ENCODE data around the gene SFTPD.

SFTPD gene

DNA sequence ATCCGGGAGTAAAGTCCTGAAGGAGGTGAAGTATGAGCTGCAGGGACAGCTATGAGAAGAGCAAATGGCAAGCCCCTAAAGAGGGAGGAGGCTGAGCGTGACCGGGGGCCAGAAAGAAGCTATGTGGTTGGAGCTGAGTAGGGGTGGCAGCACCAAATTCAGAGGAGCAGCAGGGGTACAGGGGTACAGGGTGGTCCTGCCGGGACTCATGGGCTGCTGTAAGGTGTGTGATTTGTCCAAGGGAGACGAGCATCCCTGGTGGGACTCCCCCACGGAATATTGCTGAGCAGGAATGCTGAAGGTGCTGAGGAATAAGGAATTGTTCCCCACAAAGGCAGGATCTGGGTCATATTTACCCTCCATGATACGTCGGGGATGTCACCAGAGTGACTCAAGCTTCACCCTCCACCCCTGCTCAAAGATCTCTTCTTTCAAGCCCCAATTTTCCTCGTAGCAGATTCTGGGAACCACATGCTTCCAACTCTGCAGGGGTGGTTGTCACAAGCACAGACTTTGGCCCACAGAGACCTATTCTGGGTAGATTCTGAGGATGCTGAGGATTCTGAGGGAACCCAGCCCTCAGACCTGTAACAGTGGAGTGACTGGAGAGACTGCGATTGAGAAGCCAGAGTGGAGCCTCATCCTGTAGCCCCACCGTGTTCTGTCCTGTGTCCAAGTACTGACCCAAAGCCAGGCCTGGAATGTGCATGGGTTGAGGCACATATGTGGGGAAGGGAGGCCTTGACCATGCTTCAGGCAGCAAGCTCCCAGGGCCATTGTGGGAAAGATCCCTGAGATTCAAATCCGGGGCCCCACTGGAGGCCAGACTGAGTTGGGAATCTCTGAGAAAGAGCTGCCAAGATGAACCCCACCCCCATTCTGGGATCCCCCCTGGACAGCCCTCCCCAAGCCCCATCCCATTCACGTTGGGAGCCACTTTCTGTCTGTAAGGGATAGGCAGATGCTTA, 4.2 kb downstream of the SFTPD start:
- DNase-seq: no peak

DNA sequence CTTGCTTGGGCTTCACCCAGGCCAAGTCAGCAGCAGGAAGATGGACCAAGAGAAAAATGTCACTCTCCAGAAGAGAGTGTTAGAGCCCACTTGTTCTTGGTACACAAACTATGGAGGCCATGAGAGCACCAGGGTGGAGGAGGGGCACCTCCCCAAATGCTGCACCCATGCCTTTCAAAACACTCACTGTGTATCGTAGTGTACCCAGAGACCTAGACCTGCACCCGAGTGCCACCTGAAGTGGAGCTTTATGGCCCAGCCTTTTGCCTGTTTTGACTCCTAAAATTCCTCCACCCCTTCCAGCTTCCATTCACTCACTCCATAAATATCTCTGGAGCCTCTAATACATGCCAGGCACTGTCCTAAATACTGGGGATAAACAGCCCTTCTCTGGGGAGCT, 5.0 kb downstream of the SFTPD start:
- no peak for DNase-seq

DNA sequence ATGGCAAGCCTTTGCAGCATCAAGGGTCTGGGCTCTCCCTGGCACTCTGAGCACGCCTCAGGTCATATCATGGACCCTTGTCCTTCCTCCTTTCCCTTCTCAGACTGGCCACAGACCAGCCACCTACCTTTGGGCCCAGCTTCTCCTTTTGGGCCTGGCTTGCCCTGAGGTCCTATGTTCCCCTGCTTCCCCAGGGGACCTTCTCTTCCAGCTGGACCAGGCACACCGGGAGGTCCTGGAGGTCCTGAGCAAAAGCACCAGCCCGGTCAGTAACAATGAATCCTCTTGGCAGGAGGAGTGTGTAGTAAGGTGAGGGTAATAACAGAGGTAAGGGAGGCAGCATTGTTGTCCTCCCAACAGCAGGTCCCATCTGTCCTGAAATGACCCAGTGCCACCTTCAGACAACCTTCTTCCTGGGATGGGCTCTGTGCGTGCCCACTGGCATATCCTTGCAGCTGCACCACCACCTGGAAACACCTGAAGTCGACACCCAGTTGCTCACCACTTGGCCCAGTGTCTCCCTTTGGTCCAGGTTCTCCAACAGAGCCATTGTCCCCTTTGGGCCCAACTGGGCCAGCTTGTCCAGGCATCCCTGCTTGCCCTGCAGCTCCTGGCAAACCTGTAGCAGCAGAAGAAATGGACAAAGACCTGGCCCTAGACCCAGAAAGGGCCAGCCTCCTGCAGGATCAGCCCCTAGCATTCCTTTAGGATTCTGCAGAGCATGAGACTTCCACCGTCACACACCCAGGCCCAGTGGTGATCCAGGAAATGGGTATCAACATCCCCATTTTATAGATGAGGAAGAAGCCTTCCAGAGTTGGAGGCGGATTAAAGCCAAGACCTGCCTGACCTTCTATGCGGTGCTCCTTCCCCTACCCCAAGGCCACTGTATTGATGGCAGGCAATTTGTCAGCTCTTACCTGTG, 6.4 kb downstream of the SFTPD start:
- DNase-seq: no peak

DNA sequence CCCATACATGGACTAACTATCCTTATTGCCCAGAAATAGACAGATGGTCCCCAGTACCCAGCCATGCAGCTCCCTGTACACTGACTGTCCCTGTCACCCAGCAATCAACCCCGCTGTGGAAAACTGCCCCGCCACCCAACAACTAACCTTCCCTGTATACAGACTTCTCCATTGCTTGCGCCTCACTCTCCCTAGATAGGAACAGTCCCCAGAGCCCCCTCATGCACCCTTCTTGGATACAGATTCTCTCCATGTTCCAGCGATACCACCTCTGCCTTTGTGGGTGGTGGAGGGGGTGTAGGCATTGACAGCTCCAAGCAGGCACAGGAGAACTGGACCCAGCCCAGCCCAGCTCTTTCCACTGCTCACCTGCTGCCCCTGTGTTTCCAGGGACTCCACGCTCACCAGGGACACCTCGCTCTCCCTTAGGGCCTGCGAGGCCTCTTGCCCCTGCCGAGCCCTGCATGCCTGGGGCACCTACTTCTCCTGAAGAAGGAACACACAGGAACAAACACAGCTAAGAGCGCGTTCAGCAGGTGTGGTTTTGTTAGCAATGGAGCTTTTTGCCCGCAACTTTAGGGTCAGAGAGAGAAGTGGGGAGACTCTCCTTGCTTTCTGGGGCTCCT, 7.2 kb downstream of the SFTPD start:
- no peak for DNase-seq

DNA sequence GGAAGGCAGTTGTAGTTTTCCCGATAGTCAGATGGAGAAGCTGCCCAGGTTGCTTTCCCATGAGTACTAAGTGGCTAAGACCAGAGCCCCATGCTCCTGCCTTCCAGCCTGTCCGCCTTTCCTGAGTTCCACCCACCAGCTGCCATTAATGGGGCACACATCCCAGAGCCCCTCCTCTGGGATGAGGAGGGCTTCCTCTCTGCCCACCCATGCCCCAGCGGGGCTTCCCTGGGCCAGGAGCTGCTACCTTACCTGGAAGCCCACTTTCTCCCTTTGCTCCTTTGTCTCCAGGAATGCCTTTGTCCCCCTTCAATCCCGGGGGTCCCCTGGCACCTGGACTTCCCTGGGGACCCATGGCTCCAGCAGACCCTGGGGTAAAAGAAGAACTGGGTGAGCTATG, 7.8 kb downstream of the SFTPD start:
- no peak for DNase-seq

DNA sequence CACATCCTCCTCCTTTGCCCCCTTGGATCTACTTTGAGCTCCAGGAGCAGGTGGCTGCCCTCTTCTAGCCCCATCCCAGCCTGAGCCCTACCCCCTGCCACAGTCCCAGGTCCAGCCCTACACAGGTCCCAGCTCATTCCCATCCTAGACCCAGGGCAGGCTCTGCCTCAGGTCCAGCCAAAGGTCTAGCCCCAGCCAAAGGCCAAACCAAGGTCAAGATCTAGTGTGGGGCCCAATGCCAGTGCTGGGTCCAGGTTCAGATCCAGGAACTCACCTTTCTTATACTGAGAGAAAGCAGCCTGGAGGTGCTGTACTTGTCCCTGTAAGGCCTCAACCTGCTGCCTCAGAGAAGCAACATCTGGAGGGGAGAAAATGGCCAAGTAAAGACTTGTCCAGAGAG, 8.5 kb downstream of the SFTPD start:
- no peak for DNase-seq

DNA sequence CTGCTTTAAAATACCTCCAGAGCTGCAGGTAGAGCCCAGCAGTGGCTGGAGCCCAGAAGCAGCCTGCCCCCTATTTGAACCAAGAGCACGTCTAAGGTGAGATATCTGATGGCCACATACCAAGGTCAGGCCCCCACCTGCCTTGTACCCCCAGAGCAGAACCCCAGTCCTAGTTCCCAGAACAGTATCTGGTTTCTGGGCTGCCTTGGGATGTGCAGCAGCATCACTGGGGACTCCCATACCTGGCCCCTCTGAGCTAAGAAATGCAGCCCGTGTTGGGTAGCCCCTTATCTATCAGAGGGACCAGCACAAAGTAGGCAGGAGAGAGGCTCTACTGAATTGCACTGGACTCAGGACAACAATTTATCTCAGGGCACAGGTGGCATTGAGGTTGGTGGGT, 8.9 kb downstream of the SFTPD start:
- no peak for DNase-seq

DNA sequence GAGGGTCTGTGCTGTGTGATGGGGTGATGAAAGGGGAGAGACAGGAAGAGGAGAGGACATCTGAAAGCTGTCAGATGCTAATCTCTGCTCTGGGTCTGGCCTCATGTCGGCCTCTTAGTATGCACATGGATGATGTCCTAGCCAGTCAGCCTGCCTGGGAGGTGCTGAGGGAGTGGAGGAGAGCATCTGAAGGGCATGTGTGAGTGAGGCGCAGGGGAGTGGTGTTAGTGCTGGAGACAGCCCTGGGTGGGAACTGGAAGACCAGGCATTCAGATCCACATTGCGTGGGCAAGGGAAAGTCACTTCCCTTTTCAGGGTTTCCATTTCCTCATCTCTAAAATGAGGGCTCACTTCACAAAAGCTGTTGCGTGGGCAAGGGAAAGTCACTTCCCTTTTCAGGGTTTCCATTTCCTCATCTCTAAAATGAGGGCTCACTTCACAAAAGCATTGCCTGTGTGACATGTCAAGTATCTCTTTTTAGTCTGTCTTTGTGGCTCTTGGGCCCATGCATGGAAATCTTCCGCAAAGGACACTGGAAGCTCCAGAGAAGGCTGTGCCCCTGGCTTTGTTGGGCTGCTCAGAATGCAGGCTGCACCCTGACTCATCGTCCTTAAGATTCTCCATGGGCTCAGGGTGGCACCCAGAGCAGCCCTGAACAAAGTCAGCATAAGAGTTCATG, 10.0 kb downstream of the SFTPD start:
- DNase-seq: no peak

DNA sequence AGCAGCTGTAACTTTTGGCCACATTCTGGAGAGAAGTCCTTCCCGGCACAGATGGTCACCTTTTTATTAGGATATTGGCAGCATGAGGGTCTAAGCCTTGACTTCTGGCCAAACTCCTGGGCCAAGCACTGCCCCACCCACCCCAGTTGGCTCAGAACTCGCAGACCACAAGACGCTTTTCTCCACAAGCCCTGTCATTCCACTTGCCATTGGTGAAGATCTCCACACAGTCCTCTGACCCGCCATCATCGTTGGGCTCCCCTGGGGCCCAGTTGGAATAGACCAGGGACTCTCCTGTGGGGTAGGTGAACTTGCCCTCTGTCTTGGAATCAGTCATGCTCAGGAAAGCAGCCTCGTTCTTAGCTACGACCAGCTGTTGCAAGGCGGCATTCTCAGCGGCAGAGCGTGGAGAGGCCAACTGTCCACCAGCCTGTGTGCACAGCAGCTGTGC, 11.2 kb downstream of the SFTPD start:
- DNase-seq: peak; percentile 72

DNA sequence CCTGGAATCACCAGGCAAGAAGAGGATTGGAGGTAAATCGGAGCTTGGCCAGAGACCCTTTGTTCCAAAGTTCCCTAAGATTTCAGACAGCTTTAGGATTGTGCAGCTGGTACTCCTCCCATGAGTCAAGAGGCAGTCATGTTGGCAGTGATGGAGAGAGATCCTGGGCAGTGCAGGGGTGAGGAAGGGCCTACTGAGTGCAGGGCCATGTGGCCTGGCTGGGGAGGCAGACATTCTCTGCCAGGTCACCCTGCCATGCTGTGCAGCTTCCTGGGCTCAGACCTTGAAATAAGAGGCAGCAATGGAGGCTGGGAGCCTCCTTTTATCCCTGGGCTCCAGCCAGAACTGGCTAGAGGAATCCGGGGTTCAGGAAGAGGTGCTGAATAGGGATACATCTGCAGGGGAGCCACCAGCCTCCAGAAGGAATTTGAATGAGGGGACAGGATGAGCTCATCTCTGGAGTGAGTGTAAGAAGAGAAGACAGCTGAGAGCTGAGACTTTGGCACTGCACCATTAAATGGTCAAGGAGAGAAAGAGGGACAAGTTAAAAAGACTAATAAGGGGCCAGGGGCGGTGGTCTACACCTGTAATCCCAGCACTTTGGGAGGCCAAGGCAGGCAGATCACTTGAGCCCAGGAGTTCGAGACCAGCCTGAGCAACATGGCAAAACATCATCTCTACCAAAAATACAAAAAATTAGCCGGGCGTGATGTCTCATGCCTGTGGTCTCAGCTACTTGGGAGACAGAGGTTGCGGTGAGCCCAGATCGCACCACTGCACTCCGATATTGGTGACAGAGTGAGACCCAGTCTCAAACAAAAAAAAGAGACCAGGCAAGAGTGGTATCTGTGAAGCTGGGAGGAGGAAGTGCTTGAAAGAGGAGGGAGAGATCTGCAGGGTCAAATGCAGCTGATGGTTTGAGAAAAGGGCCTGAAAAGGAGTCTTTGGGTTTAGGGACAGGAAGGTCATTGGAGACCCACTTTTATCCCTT, 12.0 kb downstream of the SFTPD start:
- no peak for DNase-seq

DNA sequence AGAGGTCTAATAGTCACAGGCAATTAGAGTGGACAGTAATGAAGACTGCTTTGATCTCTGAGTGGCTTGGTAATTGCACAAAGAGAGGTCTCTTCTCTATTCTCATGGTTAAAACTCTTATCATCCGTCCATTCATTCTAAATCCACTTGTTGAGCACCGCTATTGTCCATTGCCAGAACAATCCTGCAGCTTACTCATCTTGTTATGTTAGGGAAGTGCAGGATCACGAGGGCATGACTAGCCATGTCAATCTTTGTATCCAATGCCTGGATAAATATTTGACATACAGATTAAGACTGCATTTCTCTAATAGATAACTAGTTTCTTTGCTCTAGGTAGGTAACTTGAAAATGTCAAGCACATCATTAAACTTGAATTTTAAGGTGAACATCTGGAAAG, 14.9 kb downstream of the SFTPD start:
- DNase-seq: no peak

DNA sequence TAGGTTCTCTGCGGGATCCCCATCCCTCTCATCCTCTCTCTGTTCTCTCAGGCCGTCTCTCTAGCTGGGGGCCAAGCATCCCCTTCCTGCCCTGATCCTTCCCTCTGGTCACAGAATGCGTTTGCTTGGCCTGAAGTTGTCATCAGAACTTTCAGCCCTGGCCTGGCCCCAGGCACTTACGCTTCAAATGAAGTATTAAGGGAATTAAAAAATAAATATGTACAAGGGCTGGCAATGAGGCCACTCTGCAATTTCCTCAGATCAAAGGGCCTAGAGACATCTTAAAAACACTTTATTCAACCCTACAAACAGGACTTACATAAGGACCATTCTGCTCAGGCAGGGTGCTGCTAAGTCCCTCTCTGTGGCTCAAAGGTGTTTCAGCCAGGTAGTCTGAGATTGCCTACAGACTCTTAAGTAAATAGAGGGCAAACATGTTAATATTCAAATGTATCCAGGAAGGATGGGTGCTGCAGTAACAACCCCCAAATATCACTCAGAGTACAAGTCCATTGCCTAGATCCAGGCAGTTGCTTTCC, 16.0 kb downstream of the SFTPD start:
- DNase-seq: no peak

DNA sequence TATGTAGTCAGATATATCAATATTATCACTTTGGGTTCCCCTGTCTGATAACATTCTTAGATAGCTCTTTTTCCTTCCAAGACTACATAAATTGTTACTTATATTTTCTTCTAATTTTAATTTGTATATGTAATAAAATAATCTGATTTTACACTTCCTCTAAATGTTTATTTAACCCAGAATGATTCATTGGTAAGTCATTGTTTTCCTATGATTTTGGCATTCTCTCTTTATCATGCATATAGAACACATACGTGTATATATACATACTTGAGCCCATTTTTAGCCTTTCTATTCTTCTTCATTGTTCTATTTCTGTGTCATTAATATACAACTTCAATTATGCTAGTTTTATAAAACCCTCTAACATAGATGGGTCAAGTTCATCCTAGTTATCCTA, 16.6 kb downstream of the SFTPD start:
- no peak for DNase-seq

DNA sequence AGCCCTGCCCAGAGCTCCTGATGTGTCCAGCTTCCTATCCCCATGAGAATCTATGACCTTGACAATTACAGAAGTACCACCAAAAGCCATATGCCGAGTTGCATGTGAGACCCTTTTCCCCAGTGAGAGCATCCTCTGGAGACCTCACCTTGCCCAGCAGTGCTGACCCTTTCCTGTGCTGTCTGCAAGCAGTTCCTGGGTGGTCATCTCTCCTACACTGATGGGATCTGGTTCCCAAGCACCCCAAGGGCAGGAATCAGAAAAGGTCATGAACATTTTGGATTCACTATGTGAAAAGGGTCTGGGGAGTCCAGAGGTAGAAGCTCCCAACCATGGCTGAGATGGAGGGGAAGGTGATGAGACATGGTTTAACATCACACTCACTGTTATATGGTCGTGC, 18.2 kb downstream of the SFTPD start:
- DNase-seq: no peak

DNA sequence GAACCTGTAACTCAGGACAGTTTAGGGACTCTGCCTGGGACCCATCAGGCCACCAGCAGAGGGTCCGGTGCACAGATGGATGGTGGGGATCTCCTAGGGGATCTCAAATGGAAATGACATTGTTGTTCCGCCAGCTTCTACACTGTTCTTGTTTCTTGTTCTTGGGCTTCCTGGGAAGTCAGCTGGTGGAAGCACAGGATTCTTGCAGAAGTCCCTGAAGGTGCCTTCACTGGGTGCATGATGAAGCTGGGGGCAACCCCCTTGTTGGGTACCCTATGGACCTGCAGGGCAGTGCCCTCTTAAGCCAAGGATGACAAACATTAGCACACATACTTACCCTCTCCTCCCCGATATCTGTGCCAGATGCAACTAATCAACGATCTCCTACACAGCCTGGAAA, 18.6 kb downstream of the SFTPD start:
- no peak for DNase-seq

DNA sequence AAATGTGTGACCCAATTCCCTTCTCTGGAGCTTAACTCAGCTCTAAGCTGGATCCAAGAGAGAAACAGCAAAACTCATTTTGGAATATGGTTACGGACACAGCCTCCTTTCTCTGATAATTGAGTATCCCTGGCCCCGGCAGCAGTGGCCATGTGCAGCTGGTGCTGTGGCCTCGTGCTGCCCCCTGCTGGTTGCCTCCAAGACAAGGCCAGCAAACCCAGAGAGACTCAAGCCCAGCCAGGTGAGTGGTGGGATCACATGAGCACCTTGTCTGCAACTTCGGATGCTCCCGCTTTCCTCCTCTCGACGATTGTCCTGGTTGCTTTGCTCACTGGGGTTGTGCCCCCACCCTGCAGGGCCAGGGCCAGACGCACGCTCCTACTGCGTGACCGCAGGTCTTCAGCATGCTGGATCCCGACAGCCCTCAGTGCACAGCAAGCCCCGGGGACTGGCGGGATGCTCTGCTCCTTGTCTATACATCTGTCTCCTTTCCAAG, 19.4 kb downstream of the SFTPD start:
- DNase-seq: peak; percentile 73

DNA sequence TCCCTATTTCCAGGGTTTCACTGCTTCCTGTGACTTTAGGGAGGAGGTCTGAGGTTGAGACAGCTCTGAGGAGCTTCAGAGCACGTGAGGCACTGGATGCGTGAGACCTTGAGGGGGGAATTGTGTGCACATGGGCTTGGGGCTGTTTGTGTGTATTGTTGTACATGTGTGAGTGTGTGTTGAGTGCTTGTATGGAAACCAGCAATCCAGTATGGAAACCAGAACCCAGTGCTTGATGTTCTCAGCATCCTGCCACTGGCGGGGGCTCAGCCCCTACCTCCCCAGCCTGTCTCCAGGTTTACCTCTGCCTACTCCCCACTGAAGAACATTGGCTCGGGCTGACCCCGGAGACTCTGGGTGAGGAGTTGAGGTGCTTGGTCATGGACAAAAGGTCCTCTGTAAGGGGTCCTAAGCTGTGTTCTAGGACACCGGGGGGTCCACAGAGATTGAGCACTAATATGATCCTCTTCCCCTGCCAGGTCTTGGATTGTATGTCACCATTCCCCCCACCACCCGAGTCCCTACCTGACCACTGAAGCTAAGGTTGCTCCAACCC, 20.8 kb downstream of the SFTPD start:
- DNase-seq: no peak

DNA sequence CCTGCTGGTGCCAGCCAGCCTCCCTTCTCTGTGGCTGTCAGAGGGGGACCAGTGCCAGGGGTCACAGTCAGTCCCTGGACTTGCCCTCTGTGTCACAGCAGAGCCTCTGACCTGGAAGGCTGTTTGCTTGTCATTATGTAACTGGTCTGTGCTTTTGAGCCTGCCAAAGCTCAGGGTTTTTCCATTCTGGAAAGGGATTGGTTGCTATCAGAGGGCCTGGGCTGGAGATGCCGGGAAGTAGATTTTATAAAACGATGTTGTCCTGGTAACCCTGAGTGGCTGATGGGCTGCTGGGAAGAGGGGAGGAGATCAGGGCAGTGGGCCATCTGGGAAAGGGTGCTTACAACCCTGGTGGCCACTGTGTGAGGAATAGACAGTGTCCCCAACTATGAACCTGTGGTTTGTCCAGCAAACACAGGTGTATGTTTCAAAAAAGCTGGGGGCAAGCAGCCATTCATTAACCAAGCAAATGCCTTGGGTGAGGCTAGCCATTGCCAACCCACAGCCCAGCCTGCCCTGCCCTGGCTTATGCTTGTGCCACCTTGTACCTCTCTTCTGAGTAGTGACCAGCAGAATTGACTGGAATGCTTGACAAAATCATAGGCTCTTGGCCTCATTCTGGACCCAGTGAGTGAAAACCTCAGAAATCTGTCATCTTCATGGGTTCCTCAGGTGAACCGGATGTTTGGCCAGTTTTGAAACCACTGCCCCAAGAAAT, 21.6 kb downstream of the SFTPD start:
- DNase-seq: no peak

DNA sequence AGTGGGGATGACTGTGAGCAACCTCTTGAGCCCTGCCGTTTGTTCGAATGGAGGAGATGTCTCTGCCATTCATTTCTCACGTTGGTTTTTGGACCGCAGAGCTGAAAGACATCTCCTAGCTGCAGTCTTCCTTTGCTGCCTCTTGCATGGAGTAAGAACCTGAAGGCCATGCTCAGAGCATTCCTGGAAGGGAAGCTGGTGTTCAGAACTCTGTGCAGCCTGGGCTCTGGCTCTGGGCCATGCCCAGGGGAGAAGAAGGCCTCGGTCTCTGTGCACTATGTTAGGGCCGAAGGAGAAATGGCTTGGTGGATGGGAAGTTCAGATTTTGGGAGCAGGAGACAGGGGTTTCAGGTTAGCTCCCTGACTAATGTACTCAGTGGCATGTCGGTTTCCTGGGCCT, 22.9 kb downstream of the SFTPD start:
- no peak for DNase-seq

DNA sequence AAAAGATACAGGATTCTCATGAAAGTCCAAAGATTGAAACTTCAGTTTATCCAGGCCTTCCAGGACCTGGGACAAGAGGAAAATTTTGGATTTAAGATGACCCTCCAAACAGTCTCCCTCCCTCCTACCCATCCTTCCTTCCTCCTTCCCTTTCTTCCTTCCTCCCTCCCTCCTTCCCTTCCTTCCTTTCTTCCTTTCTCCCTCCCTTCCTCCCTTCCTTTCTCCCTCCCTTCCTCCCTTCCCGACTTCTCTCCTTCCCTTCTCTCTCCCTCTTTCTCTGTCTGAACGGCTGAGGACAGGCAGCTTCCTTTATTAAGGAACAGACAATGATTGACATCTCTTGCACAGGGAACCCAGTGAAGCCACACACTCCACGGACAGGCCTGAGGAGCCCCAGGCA, 23.3 kb downstream of the SFTPD start:
- no peak for DNase-seq

All from NCI-H82 (cell line).